H1 (cell line): Measurements from ENCODE around the gene MAFF. TPM values are rescaled to one million over a fixed set of nuclear protein-coding genes. Genes with fewer than 3 reads are reported as not detected.

ENCODE experiments used
- CTCF ChIA-PET: fragments of 300-600 bp; sonication (Branson Sonifier 250); formaldehyde crosslinking; loops from one replicate; lab custom pipeline; 2021; ENCODE audit not compliant: partially characterized antibody; lab: Charles Lee
- POLR2A ChIA-PET: fragments of 300-600 bp; sonication (Branson Sonifier 250); formaldehyde crosslinking; loops from one replicate; lab custom pipeline; 2021; ENCODE audit warnings: inconsistent platforms; ENCODE audit not compliant: partially characterized antibody; lab: Charles Lee
- DNase-seq, 2 experiments: peaks; one replicate each; pipeline versions ENCODE4 v3.0.0 to v3.0.0-alpha.2; 2010 to 2022; ENCODE audit warnings: low spot score in 2 of 2, low read depth in 1 of 2, mixed read lengths in 1 of 2
- FAIRE-seq: peaks from 2 replicates; lab custom pipeline; 2011; peaks lifted over from hg19 to GRCh38; lab: Jason Lieb, UNC
- H2AFZ ChIP-seq: 2 replicates; pipeline ENCODE4 v1.8.1; 2012; ENCODE audit warnings: low read length, inconsistent platforms
- H2AK5ac ChIP-seq: 2 replicates; pipeline ENCODE4 v1.6.1; 2013; ENCODE audit warnings: low read depth, low read length
- H2BK120ac ChIP-seq: replicated peaks from 2 replicates; pipeline ENCODE3; 2013; ENCODE audit warnings: low read depth, low read length, inconsistent platforms
- H2BK12ac ChIP-seq: 2 replicates; pipeline ENCODE4 v1.6.1; 2013; ENCODE audit warnings: low read depth, low read length
- H2BK15ac ChIP-seq: 2 replicates; pipeline ENCODE4 v1.6.1; 2013; ENCODE audit warnings: low read length
- H2BK20ac ChIP-seq: 2 replicates; pipeline ENCODE4 v1.6.1; 2013; ENCODE audit warnings: low read length
- H2BK5ac ChIP-seq: 2 replicates; pipeline ENCODE4 v1.6.1; 2013; ENCODE audit warnings: low read depth, low read length
- H3K14ac ChIP-seq: 2 replicates; pipeline ENCODE4 v1.6.1; 2013; ENCODE audit warnings: inconsistent platforms; ENCODE audit not compliant: insufficient read length
- H3K18ac ChIP-seq: 2 replicates; pipeline ENCODE4 v1.6.1; 2013; ENCODE audit warnings: low read length; ENCODE audit errors: extremely low read depth
- H3K23ac ChIP-seq: 2 replicates; pipeline ENCODE4 v1.6.1; 2013; ENCODE audit warnings: inconsistent platforms; ENCODE audit not compliant: insufficient read length
- H3K23me2 ChIP-seq: 2 replicates; pipeline ENCODE4 v1.6.1; 2013; ENCODE audit warnings: low read depth, low read length
- H3K27ac ChIP-seq: 2 replicates; pipeline ENCODE4 v1.6.1; 2011; ENCODE audit warnings: low read depth, low read length, inconsistent platforms
- H3K27me3 ChIP-seq, 4 experiments: replicated peaks in 1 of 4; 1 replicate in 1 of 4; 2 replicates in 3 of 4; pipeline versions ENCODE4 v1.6.1 to v1.8.1; 2011 to 2013; ENCODE audit warnings: low read length in 3 of 4, mild to moderate bottlenecking in 3 of 4, inconsistent platforms in 2 of 4, mixed read lengths in 2 of 4, moderate library complexity in 1 of 4; ENCODE audit not compliant: control insufficient read depth in 3 of 4, insufficient read depth in 3 of 4; ENCODE audit errors: extremely low read depth in 1 of 4
- H3K36me3 ChIP-seq, 4 experiments: 2 replicates each; pipeline versions ENCODE4 v1.6.1 to v1.8.1; 2011 to 2013; ENCODE audit warnings: mild to moderate bottlenecking in 4 of 4, low read length in 3 of 4, moderate library complexity in 2 of 4, control low read depth in 1 of 4, inconsistent platforms in 1 of 4; ENCODE audit not compliant: insufficient read depth in 4 of 4, control insufficient read depth in 2 of 4
- H3K4ac ChIP-seq: replicated peaks from 2 replicates; pipeline ENCODE3; 2013; ENCODE audit warnings: low read length, low read depth, mixed read lengths, inconsistent platforms; ENCODE audit not compliant: insufficient read length
- H3K4me1 ChIP-seq, 4 experiments: replicated peaks in 1 of 4; 1 replicate in 1 of 4; 2 replicates in 3 of 4; pipeline versions ENCODE4 v1.6.1 to v1.8.1; 2011 to 2013; ENCODE audit warnings: low read length in 3 of 4, inconsistent platforms in 2 of 4, mixed read lengths in 1 of 4; ENCODE audit not compliant: insufficient read depth in 4 of 4, control insufficient read depth in 3 of 4
- H3K4me2 ChIP-seq, 2 experiments: 2 replicates each; pipeline versions ENCODE4 v1.6.1 to v1.8.1; 2011 to 2013; ENCODE audit warnings: low read depth in 2 of 2, low read length in 2 of 2, control low read depth in 1 of 2, inconsistent platforms in 1 of 2, mild to moderate bottlenecking in 1 of 2; ENCODE audit not compliant: insufficient read depth in 1 of 2
- H3K4me3 ChIP-seq, 4 experiments: fragments of 200-600, 300-600 bp in 1 of 4; sonication (generic), shearing (Covaris generic), sonication (Bioruptor Twin) in 1 of 4; 2 replicates each; pipeline versions ENCODE4 v1.5.1 to v1.8.1; 2011 to 2016; ENCODE audit warnings: low read length in 4 of 4, low read depth in 3 of 4, control low read depth in 2 of 4, inconsistent platforms in 2 of 4, mild to moderate bottlenecking in 2 of 4, mixed read lengths in 1 of 4, moderate library complexity in 1 of 4; ENCODE audit not compliant: insufficient read depth in 2 of 4; ENCODE audit errors: extremely low read depth in 1 of 4
- H3K56ac ChIP-seq: replicated peaks from 2 replicates; pipeline ENCODE3; 2013; ENCODE audit warnings: low read depth, mild to moderate bottlenecking, mixed read lengths, low read length, inconsistent platforms; ENCODE audit not compliant: insufficient read length
- H3K79me1 ChIP-seq: 2 replicates; pipeline ENCODE4 v1.6.1; 2013; ENCODE audit warnings: low read depth, low read length, control low read depth
- H3K79me2 ChIP-seq, 2 experiments: 2 replicates each; pipeline versions ENCODE4 v1.6.1 to v1.8.1; 2012 to 2013; ENCODE audit warnings: low read length in 2 of 2, mild to moderate bottlenecking in 2 of 2, inconsistent platforms in 1 of 2; ENCODE audit not compliant: insufficient read depth in 2 of 2, control insufficient read depth in 1 of 2
- H3K9ac ChIP-seq, 4 experiments: replicated peaks in 1 of 4; 1 replicate in 1 of 4; 2 replicates in 3 of 4; pipeline versions ENCODE4 v1.6.1 to v1.8.1; 2011 to 2013; ENCODE audit warnings: low read depth in 3 of 4, low read length in 3 of 4, control low read depth in 2 of 4, mild to moderate bottlenecking in 2 of 4, moderate library complexity in 2 of 4, inconsistent platforms in 1 of 4; ENCODE audit errors: extremely low read depth in 1 of 4
- H3K9me3 ChIP-seq, 2 experiments: 2 replicates each; pipeline versions ENCODE4 v1.6.1 to v1.8.1; 2012 to 2013; ENCODE audit warnings: mild to moderate bottlenecking in 2 of 2, moderate library complexity in 2 of 2, control low read depth in 1 of 2, inconsistent platforms in 1 of 2, low read depth in 1 of 2, low read length in 1 of 2, mixed read lengths in 1 of 2; ENCODE audit not compliant: insufficient read depth in 2 of 2
- H4K20me1 ChIP-seq, 2 experiments: replicated peaks in 1 of 2; 2 replicates each; pipeline versions ENCODE3 to v1.8.1; 2011 to 2013; ENCODE audit warnings: inconsistent platforms in 2 of 2, low read length in 2 of 2, mild to moderate bottlenecking in 1 of 2; ENCODE audit not compliant: insufficient read depth in 2 of 2, control insufficient read depth in 1 of 2
- H4K5ac ChIP-seq: 2 replicates; pipeline ENCODE4 v1.6.1; 2013; ENCODE audit warnings: low read length, low read depth, mixed read lengths, inconsistent platforms; ENCODE audit not compliant: insufficient read length
- H4K8ac ChIP-seq: 2 replicates; pipeline ENCODE4 v1.8.0; 2013; ENCODE audit warnings: mild to moderate bottlenecking, moderate library complexity, low read length, inconsistent platforms; ENCODE audit not compliant: insufficient read depth; ENCODE audit errors: extremely low read depth
- H4K91ac ChIP-seq: replicated peaks from 2 replicates; pipeline ENCODE3; 2013; ENCODE audit warnings: low read length, mixed read lengths, inconsistent platforms; ENCODE audit not compliant: insufficient read length
- CREB1 ChIP-seq: IDR thresholded peaks from 2 replicates; pipeline ENCODE4 v1.6.1; 2012; ENCODE audit warnings: inconsistent platforms
- KDM1A ChIP-seq: fragments of 200-600, 300-600 bp; sonication (generic); IDR thresholded peaks from 2 replicates; pipeline ENCODE4 v1.7.1; 2016; ENCODE audit warnings: mild to moderate bottlenecking, low read length, borderline replicate concordance
- KDM5A ChIP-seq: fragments of 200-600 bp; IDR thresholded peaks from 2 replicates; pipeline ENCODE4 v1.7.1; 2012; ENCODE audit warnings: mild to moderate bottlenecking, low read length, inconsistent platforms, mixed read lengths
- MAFK ChIP-seq: IDR thresholded peaks from 2 replicates; pipeline ENCODE4 v1.6.1; 2012; ENCODE audit warnings: low read depth, mild to moderate bottlenecking, improper control_type of control experiment, low read length
- NANOG ChIP-seq: IDR thresholded peaks from 2 replicates; pipeline ENCODE4 v1.6.1; 2011; ENCODE audit warnings: low read length, low read depth, mild to moderate bottlenecking, inconsistent platforms; ENCODE audit not compliant: insufficient read depth, poor library complexity, severe bottlenecking
- POU5F1 ChIP-seq: IDR thresholded peaks from 2 replicates; pipeline ENCODE4 v1.6.1; 2011; ENCODE audit warnings: low read depth, mild to moderate bottlenecking, low read length, moderate library complexity
- RBBP5 ChIP-seq: IDR thresholded peaks from 2 replicates; pipeline ENCODE4 v1.7.1; 2012; ENCODE audit warnings: low read depth, mild to moderate bottlenecking, inconsistent platforms, low read length, moderate library complexity, borderline replicate concordance
- RFX5 ChIP-seq: IDR thresholded peaks from 2 replicates; pipeline ENCODE4 v1.6.1; 2011; ENCODE audit warnings: low read depth, low read length, improper control_type of control experiment, borderline replicate concordance
- SIN3A ChIP-seq, 2 experiments: IDR thresholded peaks in 1 of 2; conservative IDR thresholded peaks in 1 of 2; 2 replicates each; pipeline ENCODE4 v1.6.1; 2011 to 2012; ENCODE audit warnings: low read length in 2 of 2, improper control_type of control experiment in 1 of 2, low read depth in 1 of 2, mild to moderate bottlenecking in 1 of 2
- SIX5 ChIP-seq: IDR thresholded peaks from 2 replicates; pipeline ENCODE4 v1.6.1; 2011; ENCODE audit warnings: mild to moderate bottlenecking, low read depth, low read length
- SP1 ChIP-seq: IDR thresholded peaks from 2 replicates; pipeline ENCODE4 v1.6.1; 2011; ENCODE audit warnings: low read depth, low read length
- SUZ12 ChIP-seq: fragments of 200-600 bp; sonication (generic); IDR thresholded peaks from 2 replicates; pipeline ENCODE4 v1.6.1; 2012; ENCODE audit warnings: mild to moderate bottlenecking, inconsistent platforms, low read length, moderate library complexity, mixed read lengths
- WGBS, 2 experiments: shearing (Covaris generic) in 1 of 2; methylation state at CpG; one replicate each; pipeline versions ENCODE4 v1.1.6 to v1.1.7; 2013 to 2015; ENCODE audit warnings: low lambda C conversion rate in 2 of 2, mixed read lengths in 2 of 2, inconsistent platforms in 1 of 2, low coverage in 1 of 2, missing lambda C conversion rate in 1 of 2; ENCODE audit not compliant: insufficient replicate concordance in 2 of 2, insufficient coverage in 1 of 2, insufficient read length in 1 of 2; ENCODE audit errors: extremely low coverage in 1 of 2, missing lambda C conversion rate in 1 of 2; 5-methylcytosine and 5-hydroxymethylcytosine counted together
- polyA plus RNA-seq, 7 experiments: library from polyadenylated mRNA; depleted of rRNA in 3 of 7; stranded (reverse) in 5 of 7; unstranded in 2 of 7; fragments of >200 nt in 5 of 7; fragments of 200-250 nt in 2 of 7; gene quantifications; 1 replicate in 5 of 7; 2 replicates in 1 of 7; 4 replicates in 1 of 7; pipeline versions ENCODE4 v1.2.1 to v1.2.3, GENCODE V29; 2011 to 2013; ENCODE audit warnings: missing spikeins in 2 of 7, mixed read lengths in 2 of 7
- total RNA-seq: library from RNA; stranded (reverse); fragmentation: NEBNext Ultra II Directional; extraction: Animal tissue kit (Norgen Biotek cat#: 25700); gene quantifications from 2 replicates; pipeline ENCODE4 v1.2.1, GENCODE V29; 2021

Gene MAFF
- total and polyA plus RNA-seq, 2 of the 8 experiments (the other 6 are each of a cell fraction or from before 2014, with no cell fraction given), result 1.5 to 6.3 TPM

- H4K20me1 ChIP-seq, result no peaks in the 10 kb centered on the region
- H3K27ac ChIP-seq, result no peak overlapping the region
- H4K8ac ChIP-seq, result no peak overlapping the region
- H3K23me2 ChIP-seq, result peaks cover 3% of the 10 kb centered on the region; the same call in 1 of the 2 replicates
- no peak overlapping the region for H3K14ac ChIP-seq
- DNase-seq (no peak), FAIRE-seq (no peak)
- H2AK5ac ChIP-seq, result no peak overlapping the region
- TF ChIP-seq KDM1A (no peak), CREB1 (no peak), POU5F1 (no peak), SUZ12 (no peak), RBBP5 (no peak), MAFK (no peak), SIX5 (no peak), KDM5A (no peak), RFX5 (no peak), NANOG (no peak), SP1 (no peak), SIN3A (conservative IDR thresholded peaks at IDR 0.05 in 1 of 2, IDR thresholded peaks at IDR 0.05 in 1 of 2; ENCODE audit: low read depth in 1 of 2, low read length in 2 of 2) (no peak)
- H4K91ac ChIP-seq, result no peak overlapping the region
- ChIA-PET CTCF (interaction anchor here (0.5 to 1.6 kb wide), 4 partner anchors 9 to 264 kb away, joined by 3 read pairs; no protein-coding TSS in a partner anchor), POLR2A (interaction anchor here (0.8 to 1.6 kb wide), 5 partner anchors 11 to 98 kb away, joined by 3 to 7 read pairs (median 3); partner anchors contain the start of gene MAFF)
- no peak overlapping the region for H3K9ac ChIP-seq
- no peak overlapping the region for H3K4me2 ChIP-seq
- no peaks in the 10 kb centered on the region for H3K9me3 ChIP-seq
- H3K4me1 ChIP-seq, result peaks cover 0 to 6% (median under 1%) of the 10 kb centered on the region in 4 experiments; a peak in 3 of 7 replicates
- peak overlapping the region; percentile 13 for H3K4ac ChIP-seq
- H3K79me1 ChIP-seq, result no peaks in the 10 kb centered on the region
- no peak overlapping the region for H2BK5ac ChIP-seq
- WGBS, 2 experiments, result 92% methylated on average over 10 of the region's 10 CpGs; no CpG with 5 or more reads in 1 of the 2 experiments
- no peak overlapping the region for H3K4me3 ChIP-seq
- no peaks in the 10 kb centered on the region for H3K79me2 ChIP-seq
- H2BK120ac ChIP-seq, result no peak overlapping the region
- no peak overlapping the region for H3K23ac ChIP-seq
- H4K5ac ChIP-seq, result no peak overlapping the region
- no peak overlapping the region for H2BK15ac ChIP-seq
- H2AFZ ChIP-seq, result no peak overlapping the region
- no peaks in the 10 kb centered on the region; a peak in 3 of 7 replicates for H3K27me3 ChIP-seq
- H2BK20ac ChIP-seq, result no peak overlapping the region
- H3K18ac ChIP-seq, result no peak overlapping the region
- H3K36me3 ChIP-seq, result no peaks in the 10 kb centered on the region
- H3K56ac ChIP-seq, result no peak overlapping the region
- H2BK12ac ChIP-seq, result no peak overlapping the region
These were observed 14.2 kb upstream of the MAFF start for GRCh38 chr22:38187413-38188212.
